Breast epithelium (tissue), 4 donors: Measurements from ENCODE around the gene CLDND2. TPM values are rescaled to one million over a fixed set of nuclear protein-coding genes. Genes with fewer than 3 reads are reported as not detected.

Experiments used
- DNase-seq, 2 donors: peaks; one replicate each; pipeline ENCODE4 v3.0.0-alpha.2; 2019; ENCODE audit warnings: low spot score in 2 of 2
- H3K27ac ChIP-seq, 2 donors: fragments of 200-600 bp; sonication (generic) in 1 of 2; one replicate each; pipeline ENCODE4 v1.5.1; 2016 to 2019; ENCODE audit warnings: mild to moderate bottlenecking in 1 of 2
- H3K27me3 ChIP-seq, 2 donors: fragments of 200-600 bp; sonication (generic) in 1 of 2; one replicate each; pipeline versions ENCODE4 v1.5.1 to v1.6.0; 2017 to 2019; ENCODE audit warnings: control low read depth in 1 of 2, mild to moderate bottlenecking in 1 of 2
- H3K36me3 ChIP-seq: fragments of 200-600 bp; one replicate; pipeline ENCODE4 v1.5.1; 2019
- H3K4me1 ChIP-seq, 2 donors: fragments of 200-600 bp; sonication (generic); one replicate each; pipeline ENCODE4 v1.5.1; 2016 to 2019; ENCODE audit warnings: control low read depth in 1 of 2
- H3K4me3 ChIP-seq, 3 donors: fragments of 200-600 bp; sonication (generic); 1 replicate in 2 of 3; 2 replicates in 1 of 3; pipeline ENCODE4 v1.5.1; 2016 to 2019; ENCODE audit warnings: mild to moderate bottlenecking in 3 of 3, moderate library complexity in 2 of 3
- H3K9me3 ChIP-seq, 2 donors: fragments of 200-600 bp; sonication (generic) in 1 of 2; one replicate each; pipeline ENCODE4 v1.5.1; 2016 to 2019; ENCODE audit warnings: control low read depth in 1 of 2
- CTCF ChIP-seq, 3 donors: fragments of 450-650 bp; IDR thresholded peaks; one replicate each; pipeline ENCODE4 v1.5.1; 2016 to 2017; ENCODE audit warnings: antibody characterized with exemption in 3 of 3, mild to moderate bottlenecking in 3 of 3, moderate library complexity in 3 of 3
- POLR2A ChIP-seq: fragments of 450-650 bp; IDR thresholded peaks from one replicate; pipeline ENCODE4 v1.6.1; 2016; ENCODE audit warnings: antibody characterized with exemption, mild to moderate bottlenecking, moderate library complexity
- POLR2AphosphoS5 ChIP-seq, 3 donors: sonication (generic); formaldehyde crosslinking; IDR thresholded peaks; one replicate each; pipeline ENCODE4 v1.6.1; 2017; ENCODE audit warnings: antibody characterized with exemption in 3 of 3
- intact Hi-C: fragments of 100-400 bp; cut with DNase I; formaldehyde crosslinking; loops from one replicate; pipeline ENCODE4 v1.15.1; 2023; ENCODE audit warnings: low total_unique reads
- total RNA-seq, 3 donors: library from RNA; depleted of rRNA; stranded (reverse); fragments of >200 nt; gene quantifications; one replicate each; pipeline ENCODE4 v1.1.0, GENCODE V29; 2016

CLDND2 gene
- total RNA-seq, 3 donors from 2014 or later = not detected

GRCh38 chr19:51364200-51365106, 4.3 kb downstream of the CLDND2 start:
- Histone ChIP-seq H3K27ac (peak overlapping the region; percentile 42 to 53), H3K9me3 (no peaks in the 10 kb centered on the region), H3K36me3 (no peaks in the 10 kb centered on the region), H3K4me1 (no peaks in the 10 kb centered on the region), H3K4me3 (peak overlapping the region in 1 of 3 donors; percentile 82), H3K27me3 (no peaks in the 10 kb centered on the region)
- no peak for DNase-seq
- TF ChIP-seq POLR2AphosphoS5 (IDR thresholded peaks at IDR 0.05) (no peak), POLR2A (no peak), CTCF (IDR thresholded peaks at IDR 0.05) (no peak)
- intact Hi-C loops = no loop called here

GRCh38 chr19:51361239-51361638, 7.6 kb downstream of the CLDND2 start:
- TF ChIP-seq CTCF (IDR thresholded peaks at IDR 0.05) = no peak
- TF ChIP-seq POLR2AphosphoS5 (IDR thresholded peaks at IDR 0.05) = no peak
- no peak for TF ChIP-seq POLR2A
- intact Hi-C loops = no loop called here
- H3K9me3 ChIP-seq = no peaks in the 10 kb centered on the region
- DNase-seq = no peak
- H3K36me3 ChIP-seq = no peaks in the 10 kb centered on the region
- H3K4me1 ChIP-seq = no peaks in the 10 kb centered on the region
- no peaks in the 10 kb centered on the region for H3K27me3 ChIP-seq
- H3K27ac ChIP-seq = no peak overlapping the region
- H3K4me3 ChIP-seq = no peak overlapping the region

GRCh38 chr19:51359294-51359693, 9.5 kb downstream of the CLDND2 start:
- intact Hi-C loops = no loop called here
- no peak overlapping the region for H3K27ac ChIP-seq
- H3K9me3 ChIP-seq = no peaks in the 10 kb centered on the region
- no peak overlapping the region for H3K4me3 ChIP-seq
- H3K36me3 ChIP-seq = no peaks in the 10 kb centered on the region
- no peaks in the 10 kb centered on the region for H3K27me3 ChIP-seq
- no peaks in the 10 kb centered on the region for H3K4me1 ChIP-seq
- DNase-seq = no peak
- TF ChIP-seq POLR2AphosphoS5 (IDR thresholded peaks at IDR 0.05) (no peak), POLR2A (no peak), CTCF (IDR thresholded peaks at IDR 0.05) (no peak)

GRCh38 chr19:51357952-51358351, 10.9 kb downstream of the CLDND2 start:
- Histone ChIP-seq H3K27ac (no peak overlapping the region), H3K9me3 (no peaks in the 10 kb centered on the region), H3K36me3 (no peaks in the 10 kb centered on the region), H3K27me3 (no peaks in the 10 kb centered on the region), H3K4me1 (no peaks in the 10 kb centered on the region), H3K4me3 (no peak overlapping the region)
- DNase-seq = no peak
- TF ChIP-seq POLR2AphosphoS5 (IDR thresholded peaks at IDR 0.05) (no peak), POLR2A (no peak), CTCF (IDR thresholded peaks at IDR 0.05) (no peak)
- intact Hi-C loops = no loop called here

GRCh38 chr19:51356159-51356801, 12.5 kb downstream of the CLDND2 start:
- no peaks in the 10 kb centered on the region for H3K36me3 ChIP-seq
- TF ChIP-seq CTCF (IDR thresholded peaks at IDR 0.05) = no peak
- TF ChIP-seq POLR2A = no peak
- TF ChIP-seq POLR2AphosphoS5 (IDR thresholded peaks at IDR 0.05) = no peak
- H3K9me3 ChIP-seq = no peaks in the 10 kb centered on the region
- H3K27ac ChIP-seq = no peak overlapping the region
- no peak overlapping the region for H3K4me3 ChIP-seq
- H3K27me3 ChIP-seq = no peaks in the 10 kb centered on the region
- intact Hi-C loops = no loop called here
- H3K4me1 ChIP-seq = no peaks in the 10 kb centered on the region
- DNase-seq = no peak
